ENCODE measurements around the gene ENTPD5.

ENTPD5 gene

DNA sequence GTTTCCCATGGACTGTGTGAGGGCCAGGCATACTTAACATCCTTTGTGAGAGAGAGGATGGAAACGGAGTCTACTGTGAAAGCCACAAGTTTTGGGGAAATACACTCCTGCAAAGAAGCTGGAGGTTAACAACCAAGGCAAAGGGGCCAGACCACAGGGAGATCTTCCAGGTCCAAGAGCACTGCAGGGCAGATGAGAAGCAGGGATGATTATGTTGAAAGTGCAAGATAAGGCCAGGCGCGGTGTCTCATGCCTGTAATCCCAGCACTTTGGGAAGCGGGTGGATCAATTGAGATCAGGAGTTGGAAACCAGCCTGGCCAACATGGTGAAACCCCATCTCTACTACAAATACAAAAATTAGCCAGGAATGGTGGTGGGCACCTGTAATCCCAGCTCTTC lies 53.9 kb downstream of the ENTPD5 start (continued):
- TF ChIP-seq GFI1B (tag by site-specific recombination; IDR thresholded peaks at IDR 0.05) (no peak), ZNF292 (tag by site-specific recombination; IDR thresholded peaks at IDR 0.05; ENCODE audit: borderline replicate concordance, low read depth) (no peak), REPIN1 (tag by site-specific recombination; IDR thresholded peaks at IDR 0.05; ENCODE audit: low read depth) (no peak), ZFHX2 (tag by site-specific recombination; conservative IDR thresholded peaks at IDR 0.05) (no peak), ZNF521 (tag by site-specific recombination; IDR thresholded peaks at IDR 0.05) (no peak)
- TF ChIP-seq, protein P1, sequence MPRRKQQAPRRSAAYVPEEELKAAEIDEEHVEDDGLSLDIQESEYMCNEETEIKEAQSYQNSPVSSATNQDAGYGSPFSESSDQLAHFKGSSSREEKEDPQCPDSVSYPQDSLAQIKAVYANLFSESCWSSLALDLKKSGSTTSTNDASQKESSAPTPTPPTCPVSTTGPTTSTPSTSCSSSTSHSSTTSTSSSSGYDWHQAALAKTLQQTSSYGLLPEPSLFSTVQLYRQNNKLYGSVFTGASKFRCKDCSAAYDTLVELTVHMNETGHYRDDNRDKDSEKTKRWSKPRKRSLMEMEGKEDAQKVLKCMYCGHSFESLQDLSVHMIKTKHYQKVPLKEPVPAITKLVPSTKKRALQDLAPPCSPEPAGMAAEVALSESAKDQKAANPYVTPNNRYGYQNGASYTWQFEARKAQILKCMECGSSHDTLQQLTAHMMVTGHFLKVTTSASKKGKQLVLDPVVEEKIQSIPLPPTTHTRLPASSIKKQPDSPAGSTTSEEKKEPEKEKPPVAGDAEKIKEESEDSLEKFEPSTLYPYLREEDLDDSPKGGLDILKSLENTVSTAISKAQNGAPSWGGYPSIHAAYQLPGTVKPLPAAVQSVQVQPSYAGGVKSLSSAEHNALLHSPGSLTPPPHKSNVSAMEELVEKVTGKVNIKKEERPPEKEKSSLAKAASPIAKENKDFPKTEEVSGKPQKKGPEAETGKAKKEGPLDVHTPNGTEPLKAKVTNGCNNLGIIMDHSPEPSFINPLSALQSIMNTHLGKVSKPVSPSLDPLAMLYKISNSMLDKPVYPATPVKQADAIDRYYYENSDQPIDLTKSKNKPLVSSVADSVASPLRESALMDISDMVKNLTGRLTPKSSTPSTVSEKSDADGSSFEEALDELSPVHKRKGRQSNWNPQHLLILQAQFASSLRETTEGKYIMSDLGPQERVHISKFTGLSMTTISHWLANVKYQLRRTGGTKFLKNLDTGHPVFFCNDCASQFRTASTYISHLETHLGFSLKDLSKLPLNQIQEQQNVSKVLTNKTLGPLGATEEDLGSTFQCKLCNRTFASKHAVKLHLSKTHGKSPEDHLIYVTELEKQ (tag by site-specific recombination; IDR thresholded peaks at IDR 0.05; ENCODE audit: borderline replicate concordance): no peak
- TF ChIP-seq, protein P2, sequence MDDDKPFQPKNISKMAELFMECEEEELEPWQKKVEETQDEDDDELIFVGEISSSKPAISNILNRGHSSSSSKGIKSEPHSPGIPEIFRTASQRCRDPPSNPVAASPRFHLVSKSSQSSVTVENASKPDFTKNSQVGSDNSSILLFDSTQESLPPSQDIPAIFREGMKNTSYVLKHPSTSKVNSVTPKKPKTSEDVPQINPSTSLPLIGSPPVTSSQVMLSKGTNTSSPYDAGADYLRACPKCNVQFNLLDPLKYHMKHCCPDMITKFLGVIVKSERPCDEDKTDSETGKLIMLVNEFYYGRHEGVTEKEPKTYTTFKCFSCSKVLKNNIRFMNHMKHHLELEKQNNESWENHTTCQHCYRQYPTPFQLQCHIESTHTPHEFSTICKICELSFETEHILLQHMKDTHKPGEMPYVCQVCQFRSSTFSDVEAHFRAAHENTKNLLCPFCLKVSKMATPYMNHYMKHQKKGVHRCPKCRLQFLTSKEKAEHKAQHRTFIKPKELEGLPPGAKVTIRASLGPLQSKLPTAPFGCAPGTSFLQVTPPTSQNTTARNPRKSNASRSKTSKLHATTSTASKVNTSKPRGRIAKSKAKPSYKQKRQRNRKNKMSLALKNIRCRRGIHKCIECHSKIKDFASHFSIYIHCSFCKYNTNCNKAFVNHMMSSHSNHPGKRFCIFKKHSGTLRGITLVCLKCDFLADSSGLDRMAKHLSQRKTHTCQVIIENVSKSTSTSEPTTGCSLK (tag by site-specific recombination; IDR thresholded peaks at IDR 0.05): no peak

DNA sequence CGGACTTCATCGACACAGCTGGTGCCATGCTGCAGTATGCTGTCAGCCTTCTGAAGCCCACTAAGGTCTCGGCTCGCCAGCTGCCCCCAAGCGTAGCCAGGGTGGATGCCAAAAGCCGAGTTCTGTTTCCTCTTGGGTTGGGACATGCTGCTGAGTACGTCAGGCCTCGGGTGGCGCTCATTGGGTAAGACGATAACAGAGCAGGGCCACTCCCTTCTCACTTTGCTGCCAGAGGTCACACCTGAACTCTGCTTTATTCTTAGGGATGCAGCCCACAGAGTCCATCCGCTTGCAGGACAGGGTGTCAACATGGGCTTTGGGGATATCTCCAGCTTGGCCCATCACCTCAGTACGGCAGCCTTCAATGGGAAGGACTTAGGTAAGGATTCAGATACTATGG lies 57.9 kb downstream of the ENTPD5 start:
- Histone ChIP-seq H3K36me3 (ENCODE audit: control insufficient read depth in 2 of 2, insufficient read depth in 1 of 2, low read length in 2 of 2) (peaks cover 64 to 78% of the 10 kb centered on the region in 2 experiments), H3K4me1 (ENCODE audit: control insufficient read depth, insufficient read depth, low read length) (no peaks in the 10 kb centered on the region), H3K9me3 (ENCODE audit: control insufficient read depth, insufficient read depth, low read depth, low read length) (no peaks in the 10 kb centered on the region), H3K27ac (ENCODE audit: extremely low read depth, low read depth, low read length) (no peak overlapping the region), H3K4me3 (ENCODE audit: low read depth, low read length) (no peak overlapping the region)
- CTCF ChIA-PET: no interaction called here
- TF ChIP-seq ZFP41 (tag by site-specific recombination; IDR thresholded peaks at IDR 0.05; ENCODE audit: borderline replicate concordance): no peak
- TF ChIP-seq MZF1 (tag by site-specific recombination; IDR thresholded peaks at IDR 0.05; ENCODE audit: borderline replicate concordance): no peak
- TF ChIP-seq ZNF555 (tag by site-specific recombination; conservative IDR thresholded peaks at IDR 0.05): no peak
- TF ChIP-seq BCL11B (tag by site-specific recombination; IDR thresholded peaks at IDR 0.05; ENCODE audit: low read depth): no peak
- TF ChIP-seq ZNF19 (tag by site-specific recombination; IDR thresholded peaks at IDR 0.05; ENCODE audit: low read depth): no peak
- TF ChIP-seq, protein P3, sequence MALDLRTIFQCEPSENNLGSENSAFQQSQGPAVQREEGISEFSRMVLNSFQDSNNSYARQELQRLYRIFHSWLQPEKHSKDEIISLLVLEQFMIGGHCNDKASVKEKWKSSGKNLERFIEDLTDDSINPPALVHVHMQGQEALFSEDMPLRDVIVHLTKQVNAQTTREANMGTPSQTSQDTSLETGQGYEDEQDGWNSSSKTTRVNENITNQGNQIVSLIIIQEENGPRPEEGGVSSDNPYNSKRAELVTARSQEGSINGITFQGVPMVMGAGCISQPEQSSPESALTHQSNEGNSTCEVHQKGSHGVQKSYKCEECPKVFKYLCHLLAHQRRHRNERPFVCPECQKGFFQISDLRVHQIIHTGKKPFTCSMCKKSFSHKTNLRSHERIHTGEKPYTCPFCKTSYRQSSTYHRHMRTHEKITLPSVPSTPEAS (tag by site-specific recombination; IDR thresholded peaks at IDR 0.05): no peak
- no peak for TF ChIP-seq ZNF184 (tag by site-specific recombination; IDR thresholded peaks at IDR 0.05)
- TF ChIP-seq ZNF354C (tag by site-specific recombination; IDR thresholded peaks at IDR 0.05; ENCODE audit: borderline replicate concordance, low read depth): no peak
- no peak for TF ChIP-seq ZFP69B (tag by site-specific recombination; IDR thresholded peaks at IDR 0.05)
- no peak for TF ChIP-seq ZNF677 (tag by site-specific recombination; IDR thresholded peaks at IDR 0.05)
- POLR2A ChIA-PET: interaction anchor here (1.3 kb wide), 1 partner anchor 9 kb away, joined by 3 read pairs; no protein-coding TSS in a partner anchor

DNA sequence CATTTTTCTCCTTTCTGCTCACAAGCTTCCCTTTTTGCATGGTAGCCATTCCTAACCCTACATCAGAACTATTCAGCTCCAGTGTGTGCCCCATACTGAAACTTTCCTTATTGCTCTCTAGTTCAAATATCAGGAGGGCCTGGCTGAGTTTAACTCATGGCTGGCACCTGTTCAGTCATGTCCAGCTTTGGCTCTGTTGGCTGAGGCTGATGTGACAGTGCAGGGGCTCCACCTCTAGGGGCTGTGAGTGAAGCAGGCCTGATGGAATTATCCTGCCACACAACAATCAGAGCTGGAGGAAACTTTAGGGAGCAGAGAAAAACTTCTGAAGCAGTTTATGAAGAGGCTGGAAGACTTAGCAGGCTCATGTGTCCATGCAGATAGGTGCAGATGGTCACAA lies 60.5 kb downstream of the ENTPD5 start:
- no peaks in the 10 kb centered on the region for H3K4me1 ChIP-seq (ENCODE audit: control insufficient read depth, insufficient read depth, low read length)
- no peaks in the 10 kb centered on the region for H3K9me3 ChIP-seq (ENCODE audit: control insufficient read depth, insufficient read depth, low read depth, low read length)
- POLR2A ChIA-PET: no interaction called here
- H3K4me3 ChIP-seq (ENCODE audit: low read depth, low read length): no peak overlapping the region
- no peak overlapping the region for H3K27ac ChIP-seq (ENCODE audit: extremely low read depth, low read depth, low read length)
- CTCF ChIA-PET: interaction anchor here (0.5 to 1.7 kb wide), 2 partner anchors 82 to 291 kb away, joined by 3 read pairs; no protein-coding TSS in a partner anchor
- peaks cover 80 to 86% of the 10 kb centered on the region in 2 experiments for H3K36me3 ChIP-seq (ENCODE audit: control insufficient read depth in 2 of 2, insufficient read depth in 1 of 2, low read length in 2 of 2)
- TF ChIP-seq ZNF324 (tag by site-specific recombination; IDR thresholded peaks at IDR 0.05) (no peak), ZNF785 (tag by site-specific recombination; IDR thresholded peaks at IDR 0.05) (no peak), MYNN (tag by site-specific recombination; IDR thresholded peaks at IDR 0.05; ENCODE audit: borderline replicate concordance) (no peak), ZNF776 (tag by site-specific recombination; IDR thresholded peaks at IDR 0.05; ENCODE audit: borderline replicate concordance) (no peak), ZBTB7A (tag by site-specific recombination; IDR thresholded peaks at IDR 0.05; ENCODE audit: low read depth) (no peak), ZNF585B (tag by site-specific recombination; IDR thresholded peaks at IDR 0.05) (no peak), ZNF660 (tag by site-specific recombination; IDR thresholded peaks at IDR 0.05) (no peak), ZNF10 (tag by site-specific recombination; IDR thresholded peaks at IDR 0.05) (no peak), ZNF76 (tag by site-specific recombination; IDR thresholded peaks at IDR 0.05; ENCODE audit: borderline replicate concordance, low read depth) (no peak)
- TF ChIP-seq, protein P4, sequence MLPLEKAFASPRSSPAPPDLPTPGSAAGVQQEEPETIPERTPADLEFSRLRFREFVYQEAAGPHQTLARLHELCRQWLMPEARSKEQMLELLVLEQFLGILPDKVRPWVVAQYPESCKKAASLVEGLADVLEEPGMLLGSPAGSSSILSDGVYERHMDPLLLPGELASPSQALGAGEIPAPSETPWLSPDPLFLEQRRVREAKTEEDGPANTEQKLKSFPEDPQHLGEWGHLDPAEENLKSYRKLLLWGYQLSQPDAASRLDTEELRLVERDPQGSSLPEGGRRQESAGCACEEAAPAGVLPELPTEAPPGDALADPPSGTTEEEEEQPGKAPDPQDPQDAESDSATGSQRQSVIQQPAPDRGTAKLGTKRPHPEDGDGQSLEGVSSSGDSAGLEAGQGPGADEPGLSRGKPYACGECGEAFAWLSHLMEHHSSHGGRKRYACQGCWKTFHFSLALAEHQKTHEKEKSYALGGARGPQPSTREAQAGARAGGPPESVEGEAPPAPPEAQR (tag by site-specific recombination; IDR thresholded peaks at IDR 0.05): no peak
